Tongue (tissue), 2 donors: ENCODE measurements around the gene LSM3. TPM values are rescaled to one million over a fixed set of nuclear protein-coding genes. Genes with fewer than 3 reads are reported as not detected.

Experiments
- DNase-seq: peaks from one replicate; pipeline ENCODE4 v3.0.0-alpha.2; 2015
- total RNA-seq: library from RNA; depleted of rRNA; stranded (reverse); fragments of >200 nt; gene quantifications from one replicate; pipeline ENCODE4 v1.2.3, GENCODE V29; 2014

LSM3 gene
- total RNA-seq, 1 donor from 2014 or later = 9.4 TPM

GRCh38 chr3:14158370-14158769 lies 20.2 kb upstream of the LSM3 start:
- no peak for DNase-seq

- DNase-seq = no peak
Observed at GRCh38 chr3:14159426-14159825, 19.2 kb upstream of the LSM3 start.

GRCh38 chr3:14161282-14161681 lies 17.3 kb upstream of the LSM3 start:
- no peak for DNase-seq

GRCh38 chr3:14162178-14162577 lies 16.4 kb upstream of the LSM3 start:
- no peak for DNase-seq

- DNase-seq = no peak
Observed at GRCh38 chr3:14166877-14167603, 11.6 kb upstream of the LSM3 start.

- DNase-seq = no peak
Observed at GRCh38 chr3:14169435-14169834, 9.2 kb upstream of the LSM3 start.

GRCh38 chr3:14169871-14170270 lies 8.7 kb upstream of the LSM3 start:
- DNase-seq = no peak

- no peak for DNase-seq
Observed at GRCh38 chr3:14170531-14171159, 8.0 kb upstream of the LSM3 start.

- DNase-seq = no peak
Observed at GRCh38 chr3:14172496-14172895, 6.1 kb upstream of the LSM3 start.

GRCh38 chr3:14174483-14174882 lies 4.1 kb upstream of the LSM3 start:
- DNase-seq = no peak

- DNase-seq = no peak
Observed at GRCh38 chr3:14175383-14176037, 3.1 kb upstream of the LSM3 start.

GRCh38 chr3:14177580-14178246 lies 904 bp upstream of the LSM3 start:
- no peak for DNase-seq

- no peak for DNase-seq
Observed at GRCh38 chr3:14179114-14179465, 473 bp downstream of the LSM3 start.

GRCh38 chr3:14179795-14180194 lies 1.2 kb downstream of the LSM3 start:
- no peak for DNase-seq

- no peak for DNase-seq
Observed at GRCh38 chr3:14181253-14181652, 2.6 kb downstream of the LSM3 start.

- no peak for DNase-seq
Observed at GRCh38 chr3:14183015-14183577, 4.5 kb downstream of the LSM3 start.

GRCh38 chr3:14186854-14187458 lies 8.3 kb downstream of the LSM3 start:
- no peak for DNase-seq

- DNase-seq = no peak
Observed at GRCh38 chr3:14188041-14188754, 9.6 kb downstream of the LSM3 start.

GRCh38 chr3:14194865-14195264 lies 16.2 kb downstream of the LSM3 start:
- no peak for DNase-seq

- no peak for DNase-seq
Observed at GRCh38 chr3:14199641-14200040, 21.0 kb downstream of the LSM3 start.

GRCh38 chr3:14200276-14200675 lies 21.7 kb downstream of the LSM3 start:
- no peak for DNase-seq

- DNase-seq = no peak
Observed at GRCh38 chr3:14200841-14201240, 22.2 kb downstream of the LSM3 start.
